22Rv1 (cell line): Measurements from ENCODE around the gene GPC6.

Experiments used
- ZFX ChIP-seq: fragments of 450-650 bp; IDR thresholded peaks from 2 replicates; pipeline ENCODE4 v1.6.1; 2017; ENCODE audit warnings: antibody characterized with exemption, borderline replicate concordance
- TF ChIP-seq, protein P1 (sequence below): fragments of 450-650 bp; IDR thresholded peaks from 2 replicates; pipeline ENCODE4 v1.5.1; 2017; ENCODE audit warnings: mild to moderate bottlenecking

DNA sequence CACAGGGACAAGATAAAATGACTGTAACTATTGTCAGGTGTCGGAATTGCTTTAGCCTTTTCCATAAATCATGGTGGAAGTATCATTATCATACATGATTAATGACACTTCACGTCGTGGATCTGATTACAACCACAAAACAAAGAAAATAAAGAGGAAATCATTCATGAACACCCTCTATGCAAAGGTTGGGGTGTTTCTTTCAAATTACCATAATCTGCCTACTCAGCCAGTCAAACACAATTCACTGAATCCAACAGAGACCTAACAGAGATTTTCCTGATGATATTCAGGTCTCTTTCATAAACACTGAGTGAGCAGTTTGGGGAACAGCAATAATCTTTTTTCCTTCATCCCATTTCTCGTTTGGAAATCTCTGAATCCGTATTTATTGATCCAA is 627.3 kb downstream of the GPC6 start:
- TF ChIP-seq, protein P1, sequence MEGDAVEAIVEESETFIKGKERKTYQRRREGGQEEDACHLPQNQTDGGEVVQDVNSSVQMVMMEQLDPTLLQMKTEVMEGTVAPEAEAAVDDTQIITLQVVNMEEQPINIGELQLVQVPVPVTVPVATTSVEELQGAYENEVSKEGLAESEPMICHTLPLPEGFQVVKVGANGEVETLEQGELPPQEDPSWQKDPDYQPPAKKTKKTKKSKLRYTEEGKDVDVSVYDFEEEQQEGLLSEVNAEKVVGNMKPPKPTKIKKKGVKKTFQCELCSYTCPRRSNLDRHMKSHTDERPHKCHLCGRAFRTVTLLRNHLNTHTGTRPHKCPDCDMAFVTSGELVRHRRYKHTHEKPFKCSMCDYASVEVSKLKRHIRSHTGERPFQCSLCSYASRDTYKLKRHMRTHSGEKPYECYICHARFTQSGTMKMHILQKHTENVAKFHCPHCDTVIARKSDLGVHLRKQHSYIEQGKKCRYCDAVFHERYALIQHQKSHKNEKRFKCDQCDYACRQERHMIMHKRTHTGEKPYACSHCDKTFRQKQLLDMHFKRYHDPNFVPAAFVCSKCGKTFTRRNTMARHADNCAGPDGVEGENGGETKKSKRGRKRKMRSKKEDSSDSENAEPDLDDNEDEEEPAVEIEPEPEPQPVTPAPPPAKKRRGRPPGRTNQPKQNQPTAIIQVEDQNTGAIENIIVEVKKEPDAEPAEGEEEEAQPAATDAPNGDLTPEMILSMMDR, result no peak
- no peak for TF ChIP-seq ZFX
